K562 (cell line): ENCODE results near the gene CLDN5. TPM values are rescaled to one million over a fixed set of nuclear protein-coding genes. Genes with fewer than 3 reads are reported as not detected.

Experiments used
- ATAC-seq: fragments of 200-7000 bp; cut with Tn5 transposase; 3 replicates; pipeline ENCODE4 v1.9.1; 2020; ENCODE audit warnings: moderate library complexity
- BruUV-seq: library from RNA; stranded (reverse); fragments of 400-500 nt; replicated peaks from 2 replicates; lab custom pipeline; 2021; lab: Mats Ljungman, UMichigan
- CTCF ChIA-PET: fragments of 300-600 bp; formaldehyde crosslinking; extraction: SDS; loops from one replicate; lab custom pipeline; 2021; ENCODE audit warnings: low intra/inter-chr PET ratio; lab: Yijun Ruan, JAX
- POLR2A ChIA-PET: fragments of 300-600, 350-650 bp; sonication (Branson Sonifier 250); formaldehyde crosslinking; extraction: SDS; loops from one replicate; lab custom pipeline; 2021; ENCODE audit warnings: antibody characterized with exemption, inconsistent platforms; lab: Yijun Ruan, JAX
- DNase-seq, 4 experiments: peaks; one replicate each; pipeline versions ENCODE4 v3.0.0 to v3.0.0-alpha.2; 2011 to 2018; ENCODE audit warnings: low spot score in 3 of 4, mixed read lengths in 3 of 4; ENCODE audit errors: extremely low read depth in 1 of 4
- FAIRE-seq: peaks from 2 replicates; lab custom pipeline; 2011; peaks lifted over from hg19 to GRCh38; lab: Jason Lieb, UNC
- H2AFZ ChIP-seq: 2 replicates; pipeline ENCODE4 v1.6.0; 2011; ENCODE audit warnings: low read depth, low read length, control low read depth, inconsistent platforms
- H3K27ac ChIP-seq: fragments of 200-600 bp; 3 replicates; pipeline ENCODE4 v1.8.0; 2011; ENCODE audit warnings: low read depth, mild to moderate bottlenecking, control low read depth, inconsistent platforms, low read length, moderate library complexity, mixed read lengths; ENCODE audit errors: extremely low read depth
- H3K27me3 ChIP-seq, 2 experiments: fragments of 300-600 bp in 1 of 2; 2 replicates in 1 of 2; 3 replicates in 1 of 2; pipeline versions ENCODE4 v1.6.0 to v1.8.0; 2011; ENCODE audit warnings: inconsistent platforms in 2 of 2, low read length in 2 of 2, mild to moderate bottlenecking in 1 of 2, mixed read lengths in 1 of 2, moderate library complexity in 1 of 2; ENCODE audit not compliant: control insufficient read depth in 2 of 2, insufficient read depth in 2 of 2
- H3K36me3 ChIP-seq: fragments of 300-600 bp; 3 replicates; pipeline ENCODE4 v1.8.0; 2011; ENCODE audit warnings: mild to moderate bottlenecking, low read length, inconsistent platforms; ENCODE audit not compliant: control insufficient read depth, insufficient read depth
- H3K4me1 ChIP-seq, 2 experiments: fragments of 200-600 bp in 1 of 2; replicated peaks in 1 of 2; 2 replicates in 1 of 2; 3 replicates in 1 of 2; pipeline versions ENCODE4 v1.5.1 to v1.8.0; 2011; ENCODE audit warnings: inconsistent platforms in 2 of 2, low read length in 2 of 2, mild to moderate bottlenecking in 1 of 2, mixed read lengths in 1 of 2, moderate library complexity in 1 of 2; ENCODE audit not compliant: control insufficient read depth in 2 of 2, insufficient read depth in 2 of 2
- H3K4me2 ChIP-seq: 2 replicates; pipeline ENCODE4 v1.6.1; 2011; ENCODE audit warnings: low read length, control low read depth, inconsistent platforms, mixed read lengths; ENCODE audit not compliant: insufficient read depth
- H3K4me3 ChIP-seq: fragments of 200-600 bp; sonication (generic), shearing (Covaris generic); 2 replicates; pipeline ENCODE4 v1.5.1; 2016; ENCODE audit warnings: control low read depth, inconsistent platforms
- H3K79me2 ChIP-seq: fragments of 200-600 bp; 3 replicates; pipeline ENCODE4 v1.8.0; 2011; ENCODE audit warnings: low read length, inconsistent platforms; ENCODE audit not compliant: control insufficient read depth, insufficient read depth
- H3K9ac ChIP-seq, 2 experiments: 2 replicates each; pipeline versions ENCODE4 v1.6.0 to v1.6.1; 2011; ENCODE audit warnings: low read depth in 2 of 2, low read length in 2 of 2, control low read depth in 1 of 2, inconsistent platforms in 1 of 2, mild to moderate bottlenecking in 1 of 2, mixed read lengths in 1 of 2; ENCODE audit not compliant: insufficient read depth in 1 of 2
- H3K9me1 ChIP-seq: one replicate; pipeline ENCODE4 v1.6.0; 2011; ENCODE audit warnings: inconsistent platforms, mild to moderate bottlenecking, low read length, moderate library complexity; ENCODE audit not compliant: control insufficient read depth, insufficient read depth
- H3K9me3 ChIP-seq: replicated peaks from 2 replicates; pipeline ENCODE4 v1.5.1; 2011; ENCODE audit warnings: low read depth, low read length, inconsistent platforms; ENCODE audit not compliant: control insufficient read depth, insufficient read depth
- H4K20me1 ChIP-seq: replicated peaks from 2 replicates; pipeline ENCODE4 v1.6.1; 2011; ENCODE audit warnings: low read length, inconsistent platforms, mixed read lengths; ENCODE audit not compliant: control insufficient read depth, insufficient read depth
- CREB1 ChIP-seq, 2 experiments: sonication (generic) in 1 of 2; formaldehyde crosslinking in 1 of 2; IDR thresholded peaks; 2 replicates each; pipeline versions ENCODE4 v1.6.1 to v1.8.0; 2012 to 2022; ENCODE audit warnings: inconsistent platforms in 1 of 2, mild to moderate bottlenecking in 1 of 2, missing genetic modification reagents in 1 of 2, moderate library complexity in 1 of 2
- CREB3 ChIP-seq: fragments of 450-650 bp; conservative IDR thresholded peaks from 2 replicates; pipeline ENCODE4 v1.6.1; 2016; ENCODE audit warnings: missing genetic modification characterization, low read depth, mild to moderate bottlenecking, missing compliant biosample characterization, moderate library complexity
- HNRNPL ChIP-seq: fragments of 200-400 bp; formaldehyde crosslinking; IDR thresholded peaks from 2 replicates; pipeline ENCODE4 v1.6.1; 2017; ENCODE audit warnings: low read depth, mild to moderate bottlenecking, low read length
- RBFOX2 ChIP-seq: fragments of 200-400 bp; formaldehyde crosslinking; IDR thresholded peaks from 2 replicates; pipeline ENCODE4 v1.6.1; 2017; ENCODE audit warnings: low read depth, mild to moderate bottlenecking, low read length, moderate library complexity
- SFPQ ChIP-seq: fragments of 200-400 bp; formaldehyde crosslinking; IDR thresholded peaks from 2 replicates; pipeline ENCODE4 v1.6.1; 2017; ENCODE audit warnings: mild to moderate bottlenecking, low read depth, low read length, moderate library complexity
- SIN3A ChIP-seq, 2 experiments: fragments of 150-350 bp in 1 of 2; IDR thresholded peaks; 2 replicates each; pipeline ENCODE4 v1.6.1; 2011 to 2016; ENCODE audit warnings: borderline replicate concordance in 2 of 2, low read depth in 2 of 2, low read length in 2 of 2, mild to moderate bottlenecking in 2 of 2, moderate library complexity in 2 of 2; ENCODE audit not compliant: control insufficient read depth in 1 of 2
- SP2 ChIP-seq: IDR thresholded peaks from 2 replicates; pipeline ENCODE4 v1.6.1; 2011; ENCODE audit warnings: mild to moderate bottlenecking, low read depth, low read length, moderate library complexity; ENCODE audit not compliant: poor library complexity, severe bottlenecking; ENCODE audit errors: extremely low read depth
- SREBF2 ChIP-seq: sonication (generic); formaldehyde crosslinking; IDR thresholded peaks from 2 replicates; pipeline ENCODE4 v1.4.0; 2020; ENCODE audit warnings: mild to moderate bottlenecking, missing genetic modification reagents
- TAF9B ChIP-seq: fragments of 450-650 bp; IDR thresholded peaks from 2 replicates; pipeline ENCODE4 v1.6.1; 2018; ENCODE audit warnings: mild to moderate bottlenecking; ENCODE audit not compliant: partially characterized antibody
- ZBTB17 ChIP-seq: fragments of 450-650 bp; formaldehyde crosslinking; IDR thresholded peaks from 2 replicates; pipeline ENCODE4 v1.4.0; 2020; ENCODE audit warnings: mild to moderate bottlenecking
- WGBS: fragments of 100-300 bp; shearing (Covaris generic); methylation state at CpG from one replicate; pipeline ENCODE4 v1.1.6; 2016; ENCODE audit warnings: low coverage, mixed read lengths; ENCODE audit not compliant: insufficient coverage; ENCODE audit errors: missing lambda C conversion rate; 5-methylcytosine and 5-hydroxymethylcytosine counted together
- in situ Hi-C: fragments of 300-500 bp; cut with MboI; formaldehyde crosslinking; loops from 4 replicates; pipeline ENCODE4 v1.15.0; 2018; ENCODE audit warnings: inconsistent platforms, mixed read lengths
- intact Hi-C: fragments of 100-400 bp; cut with micrococcal nuclease; formaldehyde crosslinking; loops from 2 replicates; pipeline ENCODE4 v1.14.2; 2022
- polyA plus RNA-seq, 8 experiments: library from polyadenylated mRNA; depleted of rRNA in 4 of 8; stranded (reverse) in 5 of 8; unstranded in 3 of 8; fragments of >200 nt; fragmentation: Nextera tagmentation in 2 of 8; fragmentation: Illumina TruSeq in 1 of 8; extraction: Ambion mirVana in 2 of 8; extraction: Trizol in 1 of 8; gene quantifications; 2 replicates each; pipeline versions ENCODE4 v1.2.1 to v1.2.3, GENCODE V29; 2011 to 2014; ENCODE audit warnings: inconsistent platforms in 1 of 8, missing spikeins in 1 of 8
- total RNA-seq, 7 experiments: library from RNA; depleted of rRNA in 6 of 7; stranded (reverse); fragments of >200 nt in 6 of 7; fragmentation: Illumina TruSeq in 2 of 7; extraction: Trizol in 2 of 7; gene quantifications; 2 replicates each; pipeline versions ENCODE4 v1.2.1 to v1.2.3, GENCODE V29; 2011 to 2021; ENCODE audit warnings: low replicate concordance in 1 of 7
- TF ChIP-seq, protein P1 (sequence below): fragments of 250-450 bp; sonication (Bioruptor Pico); IDR thresholded peaks from 2 replicates; pipeline ENCODE4 v1.5.0; 2022; ENCODE audit warnings: mild to moderate bottlenecking

The CLDN5 gene
- total and polyA plus RNA-seq, 9 of the 15 experiments (the other 6 are each of a cell fraction or from before 2014, with no cell fraction given), result 0.20 TPM; not detected in 8

- DNase-seq, result peak in 1 of 4 experiments; percentile 49
- FAIRE-seq, result peak; percentile 11
- Histone ChIP-seq H3K79me2 (peaks cover 92% of the 10 kb centered on the region), H3K9me3 (no peaks in the 10 kb centered on the region), H2AFZ (no peak overlapping the region), H3K27ac (peak overlapping the region; percentile 97), H3K9me1 (no peaks in the 10 kb centered on the region), H3K4me1 (peaks cover 7 to 16% of the 10 kb centered on the region in 2 experiments), H4K20me1 (peaks cover 45% of the 10 kb centered on the region), H3K27me3 (no peaks in the 10 kb centered on the region), H3K9ac (peak overlapping the region; percentile 96 to 97), H3K4me3 (peak overlapping the region; percentile 70), H3K36me3 (peaks cover 64% of the 10 kb centered on the region), H3K4me2 (peak overlapping the region; percentile 97)
- BruUV-seq, result no TSS peak
- CTCF ChIA-PET, result interaction anchor here (0.6 to 2.1 kb wide), 6 partner anchors 87 to 298 kb away, joined by 3 to 14 read pairs (median 4); partner anchors contain the start of genes CLTCL1 and SLC25A1
- intact Hi-C loops, result loop anchor here (1.0 to 5.0 kb wide), 5 partner anchors 80 to 355 kb away; partner anchors contain the start of gene DGCR2
- in situ Hi-C loops, result no loop called here
- 20% methylated on average over 5 of the region's 5 CpGs for WGBS
- no peak for ATAC-seq
- POLR2A ChIA-PET, result interaction anchor here (0.5 to 5.4 kb wide), 22 partner anchors 14 to 611 kb away, joined by 3 to 148 read pairs (median 4); partner anchors contain the start of genes C22orf39, ESS2, HIRA and MRPL40
- no peak for TF ChIP-seq SFPQ
- TF ChIP-seq SREBF2 (CRISPR knock-in tag), result no peak
- TF ChIP-seq SP2, result no peak
- no peak for TF ChIP-seq TAF9B
- no peak for TF ChIP-seq CREB1 (IDR thresholded peaks at IDR 0.05)
- TF ChIP-seq CREB1 (CRISPR knock-in tag; IDR thresholded peaks at IDR 0.05), result no peak
- TF ChIP-seq ZBTB17 (CRISPR knock-in tag), result no peak
- TF ChIP-seq CREB3 (tag), result no peak
- TF ChIP-seq SIN3A (IDR thresholded peaks at IDR 0.05; ENCODE audit: borderline replicate concordance in 2 of 2, control insufficient read depth in 1 of 2, low read depth in 2 of 2, low read length in 2 of 2), result no peak
- no peak for TF ChIP-seq HNRNPL
- TF ChIP-seq RBFOX2, result peak; percentile 54
- TF ChIP-seq, protein P1, sequence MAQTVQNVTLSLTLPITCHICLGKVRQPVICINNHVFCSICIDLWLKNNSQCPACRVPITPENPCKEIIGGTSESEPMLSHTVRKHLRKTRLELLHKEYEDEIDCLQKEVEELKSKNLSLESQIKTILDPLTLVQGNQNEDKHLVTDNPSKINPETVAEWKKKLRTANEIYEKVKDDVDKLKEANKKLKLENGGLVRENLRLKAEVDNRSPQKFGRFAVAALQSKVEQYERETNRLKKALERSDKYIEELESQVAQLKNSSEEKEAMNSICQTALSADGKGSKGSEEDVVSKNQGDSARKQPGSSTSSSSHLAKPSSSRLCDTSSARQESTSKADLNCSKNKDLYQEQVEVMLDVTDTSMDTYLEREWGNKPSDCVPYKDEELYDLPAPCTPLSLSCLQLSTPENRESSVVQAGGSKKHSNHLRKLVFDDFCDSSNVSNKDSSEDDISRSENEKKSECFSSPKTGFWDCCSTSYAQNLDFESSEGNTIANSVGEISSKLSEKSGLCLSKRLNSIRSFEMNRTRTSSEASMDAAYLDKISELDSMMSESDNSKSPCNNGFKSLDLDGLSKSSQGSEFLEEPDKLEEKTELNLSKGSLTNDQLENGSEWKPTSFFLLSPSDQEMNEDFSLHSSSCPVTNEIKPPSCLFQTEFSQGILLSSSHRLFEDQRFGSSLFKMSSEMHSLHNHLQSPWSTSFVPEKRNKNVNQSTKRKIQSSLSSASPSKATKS, result 0 out of 2 replicates have a peak, but pooled peaks have one; percentile 59
Observed at GRCh38 chr22:19477321-19478044, 46.7 kb downstream of the CLDN5 start.
